GM06990 (cell line): ENCODE data around the gene WRAP73.

ENCODE experiments used
- DNase-seq: peaks from one replicate; pipeline ENCODE4 v3.0.0-alpha.2; 2011; ENCODE audit not compliant: insufficient read length; ENCODE audit errors: extremely low read depth
- H3K27me3 ChIP-seq: replicated peaks from 2 replicates; pipeline ENCODE4 v1.6.0; 2011; ENCODE audit warnings: low read length; ENCODE audit not compliant: control insufficient read depth, insufficient read depth
- H3K36me3 ChIP-seq: 2 replicates; pipeline ENCODE4 v1.5.1; 2011; ENCODE audit warnings: low read length; ENCODE audit not compliant: control insufficient read depth, insufficient read depth
- H3K4me3 ChIP-seq: replicated peaks from 2 replicates; pipeline ENCODE4 v1.5.1; 2011; ENCODE audit warnings: low read depth, mild to moderate bottlenecking, control low read depth, low read length
- CTCF ChIP-seq: IDR thresholded peaks from 2 replicates; pipeline ENCODE4 v1.5.1; 2011; ENCODE audit warnings: low read length, control low read depth, mild to moderate bottlenecking, inconsistent platforms; ENCODE audit not compliant: insufficient read depth, poor library complexity, severe bottlenecking

WRAP73 gene

GRCh38 chr1:3680488-3681230 lies 30.8 kb upstream of the WRAP73 start:
- Histone ChIP-seq H3K27me3 (no peaks in the 10 kb centered on the region), H3K4me3 (no peak overlapping the region), H3K36me3 (peaks cover 8% of the 10 kb centered on the region)
- no peak for TF ChIP-seq CTCF
- no peak for DNase-seq

- no peak overlapping the region for H3K4me3 ChIP-seq
- no peak for DNase-seq
- TF ChIP-seq CTCF = no peak
- peaks cover 7% of the 10 kb centered on the region for H3K36me3 ChIP-seq
- H3K27me3 ChIP-seq = no peaks in the 10 kb centered on the region
Observed at GRCh38 chr1:3679799-3680453, 30.0 kb upstream of the WRAP73 start.

- Histone ChIP-seq H3K4me3 (no peak overlapping the region), H3K27me3 (no peaks in the 10 kb centered on the region), H3K36me3 (peaks cover 7% of the 10 kb centered on the region)
- no peak for DNase-seq
- TF ChIP-seq CTCF = no peak
Observed at GRCh38 chr1:3679098-3679555, 29.2 kb upstream of the WRAP73 start.

GRCh38 chr1:3678361-3679097 lies 28.6 kb upstream of the WRAP73 start:
- TF ChIP-seq CTCF = no peak
- no peak overlapping the region for H3K4me3 ChIP-seq
- no peaks in the 10 kb centered on the region for H3K27me3 ChIP-seq
- peaks cover 3% of the 10 kb centered on the region for H3K36me3 ChIP-seq
- peak; percentile 52 for DNase-seq

- no peak for TF ChIP-seq CTCF
Observed at GRCh38 chr1:3677484-3677883, 27.6 kb upstream of the WRAP73 start.

More at GRCh38 chr1:3677484-3677883, 27.6 kb upstream of the WRAP73 start:
- Histone ChIP-seq H3K36me3 (peaks cover 2% of the 10 kb centered on the region; the same call in 1 of the 2 replicates), H3K4me3 (peak overlapping the region; percentile 44), H3K27me3 (no peaks in the 10 kb centered on the region)
- DNase-seq = no peak
